ENCODE data around the gene PROS1. TPM values are rescaled to one million over a fixed set of nuclear protein-coding genes. Genes with fewer than 3 reads are reported as not detected.

The PROS1 gene
- total RNA-seq, 1 donor from 2014 or later, result 19.8 TPM

Other genes with a start within 250 kb of the PROS1 start
- gene ARL13B, start 6.3 kb upstream of the PROS1 start, total RNA-seq (ENCODE audit: unreplicated experiment), result 15.3 TPM
- gene STX19, start 54.7 kb upstream of the PROS1 start, total RNA-seq (ENCODE audit: unreplicated experiment), result not detected
- gene DHFR2, start 89.0 kb upstream of the PROS1 start, total RNA-seq (ENCODE audit: unreplicated experiment), result 1.9 TPM
- gene NSUN3, start 89.2 kb upstream of the PROS1 start, total RNA-seq (ENCODE audit: unreplicated experiment), result 11.5 TPM